Neural progenitor cell (in vitro differentiated cells): ENCODE measurements around the gene UBR3. TPM values are rescaled to one million over a fixed set of nuclear protein-coding genes. Genes with fewer than 3 reads are reported as not detected.
"Not testable (repeated sequence)": the region's sequence is repeated elsewhere in the genome, so short reads cannot be mapped to it uniquely, and the experiment has no call there.

ENCODE experiments used
- DNase-seq: peaks from one replicate; pipeline ENCODE4 v3.0.0-alpha.2; 2016; ENCODE audit warnings: low spot score
- H2AFZ ChIP-seq: fragments of 200-600 bp; sonication (generic); replicated peaks from 2 replicates; pipeline ENCODE4 v1.6.1; 2016; ENCODE audit warnings: antibody characterized with exemption
- H3F3A ChIP-seq: fragments of 200-600 bp; sonication (generic); 2 replicates; pipeline ENCODE4 v1.6.1; 2016; ENCODE audit warnings: antibody characterized with exemption, low read depth
- H3K27ac ChIP-seq: fragments of 200-600 bp; sonication (generic); 2 replicates; pipeline ENCODE4 v1.5.1; 2016; ENCODE audit warnings: mild to moderate bottlenecking
- H3K27me3 ChIP-seq: fragments of 200-600 bp; sonication (generic); 2 replicates; pipeline ENCODE4 v1.6.1; 2016; ENCODE audit warnings: mild to moderate bottlenecking, moderate library complexity
- H3K36me3 ChIP-seq: fragments of 200-600 bp; sonication (generic); 2 replicates; pipeline ENCODE4 v1.5.1; 2016
- H3K4me1 ChIP-seq: fragments of 200-600 bp; sonication (generic); 2 replicates; pipeline ENCODE4 v1.6.1; 2016; ENCODE audit warnings: mixed run types
- H3K4me2 ChIP-seq: fragments of 200-600 bp; sonication (generic); 2 replicates; pipeline ENCODE4 v1.6.1; 2016
- H3K4me3 ChIP-seq: fragments of 200-600 bp; sonication (generic); 2 replicates; pipeline ENCODE4 v1.5.1; 2016
- H3K79me2 ChIP-seq: fragments of 200-600 bp; sonication (generic); 2 replicates; pipeline ENCODE4 v1.6.1; 2016; ENCODE audit warnings: low read depth
- H3K9ac ChIP-seq: fragments of 200-600 bp; sonication (generic); 2 replicates; pipeline ENCODE4 v1.6.1; 2016
- H3K9me3 ChIP-seq: fragments of 200-600 bp; sonication (generic); 2 replicates; pipeline ENCODE4 v1.5.1; 2016; ENCODE audit warnings: low read depth
- H4K20me1 ChIP-seq: fragments of 200-600 bp; sonication (generic); 2 replicates; pipeline ENCODE4 v1.6.1; 2016; ENCODE audit warnings: low read depth
- H3K27ac Mint-ChIP-seq: 3 replicates; pipeline ENCODE4 v1.8.0; 2021; ENCODE audit warnings: mixed read lengths
- H3K27me3 Mint-ChIP-seq: 2 replicates; pipeline ENCODE4 v1.8.0; 2022; ENCODE audit warnings: low read depth, mild to moderate bottlenecking, inconsistent platforms, moderate library complexity, mixed read lengths; ENCODE audit not compliant: insufficient read depth
- H3K36me3 Mint-ChIP-seq: 3 replicates; pipeline ENCODE4 v1.8.0; 2021; ENCODE audit warnings: mixed read lengths
- H3K4me1 Mint-ChIP-seq: 3 replicates; pipeline ENCODE4 v1.8.0; 2021; ENCODE audit warnings: mixed read lengths
- H3K4me3 Mint-ChIP-seq: 3 replicates; pipeline ENCODE4 v1.8.0; 2021; ENCODE audit warnings: mild to moderate bottlenecking, moderate library complexity, mixed read lengths
- H3K9me3 Mint-ChIP-seq: 3 replicates; pipeline ENCODE4 v1.8.0; 2020; ENCODE audit warnings: mixed read lengths
- EZH2 ChIP-seq: fragments of 200-600 bp; sonication (generic); IDR thresholded peaks from 2 replicates; pipeline ENCODE4 v1.6.1; 2017; ENCODE audit warnings: antibody characterized with exemption, mild to moderate bottlenecking, moderate library complexity
- EZH2phosphoT487 ChIP-seq: fragments of 200-600 bp; sonication (generic); IDR thresholded peaks from 2 replicates; pipeline ENCODE4 v1.6.1; 2017; ENCODE audit warnings: antibody characterized with exemption
- total RNA-seq: library from RNA; depleted of rRNA; stranded (reverse); fragments of >200 nt; gene quantifications from 2 replicates; pipeline ENCODE4 v1.2.3, GENCODE V29; 2015; ENCODE audit warnings: low replicate concordance
- TF ChIP-seq, protein P1 (sequence below): fragments of 200-600 bp; sonication (generic); IDR thresholded peaks from 2 replicates; pipeline ENCODE4 v1.5.1; 2017; ENCODE audit warnings: antibody characterized with exemption, mild to moderate bottlenecking

Gene UBR3
- total RNA-seq, 1 donor from 2014 or later = 31.7 TPM

DNA sequence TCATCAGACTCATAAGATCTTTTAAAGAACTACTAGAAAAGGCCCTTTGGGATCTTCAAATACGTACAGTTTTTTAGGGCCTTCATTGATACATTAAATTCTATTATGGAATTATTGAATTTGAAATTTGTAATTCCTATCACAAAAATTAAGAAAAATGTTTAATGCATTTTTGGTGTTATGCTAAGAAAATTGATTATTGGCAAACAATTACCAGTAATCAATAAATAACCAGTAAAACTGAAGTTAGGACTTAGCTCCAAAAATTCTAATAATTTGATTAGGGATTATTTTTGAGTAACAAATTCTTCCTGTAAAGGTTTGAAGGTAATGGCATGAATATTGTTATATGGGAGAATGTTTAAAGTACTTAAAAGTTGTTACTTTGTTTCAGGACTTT lies 119.3 kb downstream of the UBR3 start:
- Histone ChIP-seq H3K9ac (no peak overlapping the region), H3K79me2 (no peaks in the 10 kb centered on the region), H3K4me1 (no peaks in the 10 kb centered on the region), H3K27me3 (no peaks in the 10 kb centered on the region), H3K9me3 (no peaks in the 10 kb centered on the region), H3K27ac (no peak overlapping the region), H4K20me1 (no peaks in the 10 kb centered on the region), H3K4me2 (no peak overlapping the region), H3F3A (no peaks in the 10 kb centered on the region), H3K36me3 (peaks cover 4% of the 10 kb centered on the region), H2AFZ (no peak overlapping the region), H3K4me3 (no peak overlapping the region)
- TF ChIP-seq EZH2 (no peak), EZH2phosphoT487 (no peak)
- TF ChIP-seq, protein P1, sequence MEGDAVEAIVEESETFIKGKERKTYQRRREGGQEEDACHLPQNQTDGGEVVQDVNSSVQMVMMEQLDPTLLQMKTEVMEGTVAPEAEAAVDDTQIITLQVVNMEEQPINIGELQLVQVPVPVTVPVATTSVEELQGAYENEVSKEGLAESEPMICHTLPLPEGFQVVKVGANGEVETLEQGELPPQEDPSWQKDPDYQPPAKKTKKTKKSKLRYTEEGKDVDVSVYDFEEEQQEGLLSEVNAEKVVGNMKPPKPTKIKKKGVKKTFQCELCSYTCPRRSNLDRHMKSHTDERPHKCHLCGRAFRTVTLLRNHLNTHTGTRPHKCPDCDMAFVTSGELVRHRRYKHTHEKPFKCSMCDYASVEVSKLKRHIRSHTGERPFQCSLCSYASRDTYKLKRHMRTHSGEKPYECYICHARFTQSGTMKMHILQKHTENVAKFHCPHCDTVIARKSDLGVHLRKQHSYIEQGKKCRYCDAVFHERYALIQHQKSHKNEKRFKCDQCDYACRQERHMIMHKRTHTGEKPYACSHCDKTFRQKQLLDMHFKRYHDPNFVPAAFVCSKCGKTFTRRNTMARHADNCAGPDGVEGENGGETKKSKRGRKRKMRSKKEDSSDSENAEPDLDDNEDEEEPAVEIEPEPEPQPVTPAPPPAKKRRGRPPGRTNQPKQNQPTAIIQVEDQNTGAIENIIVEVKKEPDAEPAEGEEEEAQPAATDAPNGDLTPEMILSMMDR = no peak
- H3K36me3 Mint-ChIP-seq = peaks cover 12% of the 10 kb centered on the region
- no peaks in the 10 kb centered on the region for H3K9me3 Mint-ChIP-seq
- no peak for DNase-seq
- H3K4me3 Mint-ChIP-seq = no peak overlapping the region
- H3K27me3 Mint-ChIP-seq = no peaks in the 10 kb centered on the region
- no peaks in the 10 kb centered on the region for H3K4me1 Mint-ChIP-seq
- no peak overlapping the region for H3K27ac Mint-ChIP-seq

DNA sequence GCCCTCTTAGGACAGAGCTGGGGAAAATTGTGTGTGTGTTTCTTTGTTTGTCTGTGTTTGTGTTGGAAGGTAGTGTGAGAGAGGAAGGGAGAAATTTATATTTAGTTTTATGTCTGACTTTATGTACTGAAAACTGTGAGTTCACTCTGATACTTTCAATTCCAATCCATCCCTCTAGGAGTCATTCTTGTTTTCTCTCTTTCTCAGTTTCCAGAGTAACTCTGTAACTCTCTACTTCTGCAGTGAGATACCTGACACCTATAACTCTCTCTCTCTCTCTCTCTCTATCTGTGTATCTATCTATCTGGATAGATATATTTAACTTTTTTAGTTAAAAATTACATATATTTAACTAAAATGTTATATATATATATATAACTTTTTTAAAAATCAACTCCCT lies 128.7 kb downstream of the UBR3 start:
- Histone ChIP-seq H3K4me1 (no peaks in the 10 kb centered on the region), H3K27me3 (no peaks in the 10 kb centered on the region), H3F3A (no peaks in the 10 kb centered on the region), H3K4me2 (no peak overlapping the region), H4K20me1 (no peaks in the 10 kb centered on the region), H3K9me3 (no peaks in the 10 kb centered on the region), H3K4me3 (no peak overlapping the region), H3K9ac (no peak overlapping the region), H3K27ac (no peak overlapping the region), H3K36me3 (peaks cover 2% of the 10 kb centered on the region), H2AFZ (no peak overlapping the region), H3K79me2 (no peaks in the 10 kb centered on the region)
- no peak for DNase-seq
- H3K27ac Mint-ChIP-seq = no peak overlapping the region
- H3K9me3 Mint-ChIP-seq = no peaks in the 10 kb centered on the region
- no peaks in the 10 kb centered on the region for H3K4me1 Mint-ChIP-seq
- H3K27me3 Mint-ChIP-seq = no peaks in the 10 kb centered on the region
- no peak overlapping the region for H3K4me3 Mint-ChIP-seq
- TF ChIP-seq EZH2phosphoT487 = no peak
- no peak for TF ChIP-seq EZH2
- TF ChIP-seq, protein P1 = no peak
- peaks cover 13% of the 10 kb centered on the region for H3K36me3 Mint-ChIP-seq

DNA sequence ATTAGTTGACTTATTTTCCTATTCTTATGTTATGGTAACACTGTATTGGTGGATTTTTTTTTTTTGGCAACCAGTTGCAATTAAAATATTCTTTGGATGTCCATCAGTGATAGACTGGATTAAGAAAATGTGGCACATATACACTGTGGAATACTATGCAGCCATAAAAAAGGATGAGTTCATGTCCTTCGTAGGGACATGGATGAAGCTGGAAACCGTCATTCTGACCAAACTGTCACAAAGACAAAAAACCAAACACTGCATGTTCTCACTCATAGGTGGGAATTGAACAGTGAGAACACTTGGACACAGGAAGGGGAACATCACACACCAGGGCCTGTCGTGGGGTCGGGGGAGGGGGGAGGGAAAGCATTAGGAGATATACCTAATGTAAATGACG lies 130.0 kb downstream of the UBR3 start:
- not testable (repeated sequence) for H3K4me3 Mint-ChIP-seq, H3K79me2 ChIP-seq, H3K9ac ChIP-seq, H3K4me2 ChIP-seq, H3K9me3 Mint-ChIP-seq, H3K27ac ChIP-seq, H3K9me3 ChIP-seq, H3K27ac Mint-ChIP-seq, H3F3A ChIP-seq, DNase-seq, H3K27me3 ChIP-seq, H3K4me3 ChIP-seq, H3K36me3 ChIP-seq, H4K20me1 ChIP-seq, H2AFZ ChIP-seq, H3K4me1 ChIP-seq, H3K27me3 Mint-ChIP-seq, H3K4me1 Mint-ChIP-seq
- peaks cover 16% of the 10 kb centered on the region for H3K36me3 Mint-ChIP-seq

DNA sequence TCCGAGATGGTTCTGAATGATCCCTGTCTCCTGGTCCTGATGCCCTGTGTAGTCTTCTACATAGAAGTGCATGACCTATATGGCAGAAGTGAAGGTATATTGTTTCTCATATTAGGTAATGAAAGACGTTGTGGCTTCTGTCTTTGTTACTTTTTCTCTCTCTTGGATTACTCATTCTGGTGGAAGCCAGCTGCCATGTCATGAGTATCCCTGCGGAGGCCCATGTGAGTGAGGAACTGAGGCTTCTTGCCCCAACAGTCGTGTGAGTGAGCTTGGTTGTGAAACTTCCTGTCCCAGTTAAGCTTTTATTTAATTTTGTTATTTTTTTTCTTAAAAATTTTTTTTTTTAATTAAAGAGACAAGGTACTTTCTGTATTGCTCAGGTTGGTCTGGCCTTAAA lies 134.7 kb downstream of the UBR3 start:
- DNase-seq = no peak
- Mint-ChIP-seq H3K4me1 (no peaks in the 10 kb centered on the region), H3K27ac (no peak overlapping the region), H3K9me3 (no peaks in the 10 kb centered on the region), H3K4me3 (no peak overlapping the region), H3K36me3 (peaks cover 9% of the 10 kb centered on the region), H3K27me3 (no peaks in the 10 kb centered on the region)
- Histone ChIP-seq H4K20me1 (no peaks in the 10 kb centered on the region), H3K9me3 (no peaks in the 10 kb centered on the region), H3K9ac (no peak overlapping the region), H3K27me3 (no peaks in the 10 kb centered on the region), H3K4me1 (peaks cover 9% of the 10 kb centered on the region), H3F3A (peaks cover 5% of the 10 kb centered on the region), H3K4me2 (no peak overlapping the region), H3K27ac (no peak overlapping the region), H3K36me3 (peaks cover 11% of the 10 kb centered on the region), H2AFZ (no peak overlapping the region), H3K79me2 (no peaks in the 10 kb centered on the region), H3K4me3 (no peak overlapping the region)
- no peak for TF ChIP-seq EZH2phosphoT487
- TF ChIP-seq, protein P1 = no peak
- TF ChIP-seq EZH2 = no peak
